Lung (tissue), 12 donors: ENCODE measurements around the gene ESAM. TPM values are rescaled to one million over a fixed set of nuclear protein-coding genes. Genes with fewer than 3 reads are reported as not detected.

Source experiments
- ATAC-seq: fragments of 200-7000 bp; cut with Tn5 transposase; one replicate; pipeline ENCODE4 v1.9.1; 2020; ENCODE audit warnings: moderate number of reproducible peaks; ENCODE audit not compliant: insufficient read depth, low FRiP score
- DNase-seq, 3 donors: peaks; one replicate each; pipeline ENCODE4 v3.0.0-alpha.2; 2013 to 2017
- H3K27ac ChIP-seq, 2 donors: one replicate each; pipeline ENCODE4 v1.5.1; 2013; ENCODE audit warnings: mild to moderate bottlenecking in 2 of 2, moderate library complexity in 2 of 2, control low read depth in 1 of 2, inconsistent platforms in 1 of 2, low read depth in 1 of 2, low read length in 1 of 2
- H3K27me3 ChIP-seq, 3 donors: one replicate each; pipeline ENCODE4 v1.5.1; 2013; ENCODE audit warnings: low read length in 2 of 3; ENCODE audit not compliant: control insufficient read depth in 3 of 3, insufficient read depth in 3 of 3
- H3K36me3 ChIP-seq, 4 donors: one replicate each; pipeline ENCODE4 v1.5.1; 2013; ENCODE audit warnings: low read length in 4 of 4, mild to moderate bottlenecking in 1 of 4, moderate library complexity in 1 of 4; ENCODE audit not compliant: control insufficient read depth in 4 of 4, insufficient read depth in 4 of 4
- H3K4me1 ChIP-seq, 5 donors: one replicate each; pipeline ENCODE4 v1.5.1; 2013; ENCODE audit warnings: low read length in 5 of 5, mild to moderate bottlenecking in 2 of 5, moderate library complexity in 1 of 5; ENCODE audit not compliant: control insufficient read depth in 5 of 5, insufficient read depth in 5 of 5
- H3K4me3 ChIP-seq: one replicate; pipeline ENCODE4 v1.5.1; 2013; ENCODE audit warnings: mild to moderate bottlenecking, control low read depth, moderate library complexity
- H3K9ac ChIP-seq, 2 donors: one replicate each; pipeline ENCODE4 v1.5.1; 2013; ENCODE audit warnings: low read length in 2 of 2, control low read depth in 1 of 2; ENCODE audit not compliant: insufficient read depth in 1 of 2
- H3K9me3 ChIP-seq, 4 donors: one replicate each; pipeline ENCODE4 v1.5.1; 2013; ENCODE audit warnings: low read length in 3 of 4, mild to moderate bottlenecking in 1 of 4, moderate library complexity in 1 of 4; ENCODE audit not compliant: control insufficient read depth in 4 of 4, insufficient read depth in 3 of 4
- WGBS, 2 donors: extraction: QIAGEN DNeasy Blood & Tissue Kit; methylation state at CpG; one replicate each; pipeline ENCODE4 v1.1.7; 2013; 5-methylcytosine and 5-hydroxymethylcytosine counted together
- polyA plus RNA-seq, 2 donors: library from polyadenylated mRNA; stranded (reverse); fragments of 200-250 nt; gene quantifications; one replicate each; pipeline ENCODE4 v1.2.1, GENCODE V29; 2013
- total RNA-seq, 2 donors: library from RNA; depleted of rRNA in 1 of 2; stranded (reverse); fragments of >200 nt in 1 of 2; gene quantifications; one replicate each; pipeline ENCODE4 v1.2.1, GENCODE V29; 2014 to 2021
- TF ChIP-seq, protein P1 (sequence below): IDR thresholded peaks from 2 replicates; pipeline ENCODE4 v1.5.1; 2012; ENCODE audit warnings: mild to moderate bottlenecking; ENCODE audit errors: control extremely low read depth, extremely low read depth
- donor health status: control.
- donor health status: control.
- donor health status: Bipolar disorder and iron deficiency.
- donor health status: healthy.
- donor health status: DM: yes; HTN: yes; CAD: no.

Gene ESAM
- total and polyA plus RNA-seq, 4 donors, result 77.7 to 142 (median 130) TPM

DNA sequence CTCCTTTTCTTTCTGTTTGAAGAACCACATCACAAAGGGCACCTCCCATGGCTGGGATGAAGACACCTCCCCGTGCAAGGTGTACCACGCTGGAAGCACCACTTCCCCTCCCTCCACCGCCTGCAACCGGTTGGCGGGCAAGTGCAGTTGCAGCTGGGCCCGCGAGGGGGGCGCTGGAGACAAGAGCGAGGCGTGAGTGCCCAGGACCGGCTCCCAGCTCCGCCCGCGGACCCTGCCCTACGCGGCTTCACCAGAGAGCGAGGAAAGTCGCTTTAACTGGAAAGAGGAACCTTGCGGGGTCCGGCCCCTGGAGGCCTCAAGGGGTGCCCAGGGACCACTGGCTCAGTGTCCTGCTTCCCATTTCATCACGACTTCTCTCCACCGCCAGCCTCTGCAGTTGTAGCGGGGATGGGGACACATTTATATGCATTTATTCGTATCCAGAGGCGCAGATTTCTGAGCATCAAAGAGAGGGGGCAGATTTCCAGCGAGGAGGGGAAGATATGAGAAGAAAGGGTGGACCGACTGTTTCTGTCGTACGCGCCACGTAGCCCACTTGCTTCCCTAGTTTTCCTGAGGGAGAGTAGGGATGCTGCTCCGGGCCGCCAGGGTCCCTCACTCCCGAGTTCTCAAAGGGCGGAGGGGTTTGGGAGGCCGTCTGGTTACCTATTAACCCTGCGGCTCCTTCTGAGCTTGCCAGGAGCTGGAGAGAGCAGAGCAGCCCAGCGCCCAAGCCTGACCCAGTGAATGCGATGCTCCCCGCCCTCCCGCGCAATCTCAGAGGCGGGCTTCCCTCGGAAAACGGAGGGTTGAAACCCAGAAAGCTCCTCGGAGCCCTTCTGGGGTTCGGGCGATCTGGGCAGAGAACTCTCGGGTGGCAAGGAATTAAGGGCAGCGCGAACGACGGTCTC, 3.5 kb downstream of the ESAM start:
- peak; percentile 74 to 84 (median 79) for DNase-seq
- TF ChIP-seq, protein P1, sequence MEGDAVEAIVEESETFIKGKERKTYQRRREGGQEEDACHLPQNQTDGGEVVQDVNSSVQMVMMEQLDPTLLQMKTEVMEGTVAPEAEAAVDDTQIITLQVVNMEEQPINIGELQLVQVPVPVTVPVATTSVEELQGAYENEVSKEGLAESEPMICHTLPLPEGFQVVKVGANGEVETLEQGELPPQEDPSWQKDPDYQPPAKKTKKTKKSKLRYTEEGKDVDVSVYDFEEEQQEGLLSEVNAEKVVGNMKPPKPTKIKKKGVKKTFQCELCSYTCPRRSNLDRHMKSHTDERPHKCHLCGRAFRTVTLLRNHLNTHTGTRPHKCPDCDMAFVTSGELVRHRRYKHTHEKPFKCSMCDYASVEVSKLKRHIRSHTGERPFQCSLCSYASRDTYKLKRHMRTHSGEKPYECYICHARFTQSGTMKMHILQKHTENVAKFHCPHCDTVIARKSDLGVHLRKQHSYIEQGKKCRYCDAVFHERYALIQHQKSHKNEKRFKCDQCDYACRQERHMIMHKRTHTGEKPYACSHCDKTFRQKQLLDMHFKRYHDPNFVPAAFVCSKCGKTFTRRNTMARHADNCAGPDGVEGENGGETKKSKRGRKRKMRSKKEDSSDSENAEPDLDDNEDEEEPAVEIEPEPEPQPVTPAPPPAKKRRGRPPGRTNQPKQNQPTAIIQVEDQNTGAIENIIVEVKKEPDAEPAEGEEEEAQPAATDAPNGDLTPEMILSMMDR, result peak; percentile 30
- Histone ChIP-seq H3K9me3 (peaks cover 0 to 2% (median 0%) of the 10 kb centered on the region in 4 donors), H3K36me3 (peaks cover 0 to 10% (median 0%) of the 10 kb centered on the region in 4 donors), H3K4me1 (peaks cover 0 to 41% (median 18%) of the 10 kb centered on the region in 5 donors), H3K4me3 (peak overlapping the region; percentile 55), H3K9ac (no peak overlapping the region), H3K27ac (peak overlapping the region; percentile 62 to 82), H3K27me3 (peaks cover 0 to 59% (median 55%) of the 10 kb centered on the region in 3 donors)
- WGBS, 2 donors, result 8 to 11% methylated on average over 53 of the region's 53 CpGs
- ATAC-seq, result peak; percentile 45

DNA sequence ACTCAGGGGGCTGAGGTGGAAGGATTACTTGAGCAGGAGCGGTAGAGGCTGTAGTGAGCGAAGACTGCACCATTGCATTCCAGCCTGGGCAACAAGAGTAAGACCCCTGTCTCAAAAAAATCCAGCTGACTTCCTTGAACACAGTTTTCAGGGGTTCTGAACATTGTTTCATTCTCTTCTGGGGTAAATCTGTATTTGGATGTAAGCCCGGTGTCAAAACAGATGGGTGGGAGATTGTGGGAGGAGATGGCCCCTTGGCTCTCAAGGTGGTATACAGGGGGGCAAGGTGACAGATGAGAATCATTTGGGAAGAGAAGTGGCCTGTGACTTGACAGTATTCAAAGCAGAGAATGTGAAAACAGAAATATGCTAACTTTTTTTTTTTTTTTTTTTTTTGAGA, 4.8 kb downstream of the ESAM start:
- Histone ChIP-seq H3K36me3 (peaks cover 0 to 11% (median 0%) of the 10 kb centered on the region in 4 donors), H3K4me3 (no peak overlapping the region), H3K9me3 (peaks cover 0 to 2% (median 0%) of the 10 kb centered on the region in 4 donors), H3K9ac (no peak overlapping the region), H3K27me3 (peaks cover 0 to 63% (median 61%) of the 10 kb centered on the region in 3 donors), H3K27ac (no peak overlapping the region), H3K4me1 (peaks cover 0 to 43% (median 25%) of the 10 kb centered on the region in 5 donors)
- 81 to 82% methylated on average over 3 of the region's 3 CpGs for WGBS, 2 donors
- ATAC-seq (no peak), DNase-seq (no peak)
- TF ChIP-seq, protein P1, result no peak

DNA sequence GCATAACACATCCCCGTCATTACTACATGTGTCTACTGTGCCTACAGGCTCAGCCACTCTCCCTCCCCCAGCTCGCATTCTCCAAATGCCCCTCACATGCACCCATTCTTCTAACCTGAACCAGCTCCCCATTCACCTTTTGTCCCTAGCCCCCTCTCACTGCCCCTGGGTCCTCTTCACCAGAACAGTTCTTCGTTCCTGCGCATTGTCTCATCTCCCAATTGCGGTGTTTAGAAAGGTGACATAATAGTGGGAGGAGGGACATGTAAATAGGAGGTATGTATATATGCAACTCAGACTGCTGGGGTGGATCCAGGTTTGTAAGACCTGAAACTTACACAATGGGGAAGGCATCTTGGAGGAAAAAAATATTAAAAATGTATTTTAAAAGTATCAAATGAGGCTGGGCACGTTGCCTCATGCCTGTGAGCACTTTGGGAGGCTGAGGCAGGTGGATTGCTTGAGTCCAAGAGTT, 5.3 kb downstream of the ESAM start:
- Histone ChIP-seq H3K36me3 (peaks cover 0 to 11% (median 0%) of the 10 kb centered on the region in 4 donors), H3K4me3 (no peak overlapping the region), H3K27me3 (peaks cover 0 to 62% (median 60%) of the 10 kb centered on the region in 3 donors), H3K4me1 (peaks cover 0 to 46% (median 25%) of the 10 kb centered on the region in 5 donors), H3K9ac (no peak overlapping the region), H3K27ac (no peak overlapping the region), H3K9me3 (peaks cover 0 to 2% (median 0%) of the 10 kb centered on the region in 4 donors)
- ATAC-seq (no peak), DNase-seq (no peak)
- 77 to 78% methylated on average over 6 of the region's 6 CpGs for WGBS, 2 donors
- TF ChIP-seq, protein P1, result no peak
